B cell (primary cell): ENCODE measurements around the gene PCDH19. TPM values are rescaled to one million over a fixed set of nuclear protein-coding genes. Genes with fewer than 3 reads are reported as not detected.

ENCODE experiments used
- ATAC-seq: fragments of 200-7000 bp; cut with Tn5 transposase; one replicate; pipeline ENCODE4 v1.10.0; 2021; ENCODE audit warnings: low read depth, mild to moderate bottlenecking, moderate number of reproducible peaks, moderate library complexity
- CTCF ChIA-PET: fragments of 350-600 bp; sonication (Branson Sonifier 250); formaldehyde crosslinking; loops from one replicate; lab custom pipeline; 2021; ENCODE audit warnings: antibody characterized with exemption, inconsistent platforms; lab: Charles Lee
- POLR2A ChIA-PET: fragments of 350-600 bp; sonication (Branson Sonifier 250); formaldehyde crosslinking; loops from one replicate; lab custom pipeline; 2021; ENCODE audit warnings: antibody characterized with exemption; lab: Charles Lee
- DNase-seq: peaks from one replicate; pipeline ENCODE4 v3.0.0; 2013
- H2AFZ ChIP-seq: 2 replicates; pipeline ENCODE4 v1.6.1; 2012; ENCODE audit warnings: mild to moderate bottlenecking, low read depth, low read length; ENCODE audit not compliant: insufficient read depth, poor library complexity, severe bottlenecking
- H3K27ac ChIP-seq, 2 donors: 1 replicate in 1 of 2; 2 replicates in 1 of 2; pipeline ENCODE4 v1.5.1; 2012 to 2013; ENCODE audit warnings: low read length in 2 of 2, mild to moderate bottlenecking in 2 of 2, moderate library complexity in 1 of 2
- H3K27me3 ChIP-seq, 4 experiments: fragments of 200-600 bp in 1 of 4; sonication (generic) in 1 of 4; replicated peaks in 1 of 4; 1 replicate in 2 of 4; 2 replicates in 2 of 4; pipeline versions ENCODE4 v1.6.1 to v1.7.0; 2013 to 2016; ENCODE audit warnings: low read length in 3 of 4, mild to moderate bottlenecking in 2 of 4, mixed read lengths in 1 of 4, moderate library complexity in 1 of 4; ENCODE audit not compliant: insufficient read depth in 4 of 4, control insufficient read depth in 3 of 4; ENCODE audit errors: control extremely low read depth in 1 of 4
- H3K36me3 ChIP-seq, 2 experiments: replicated peaks in 1 of 2; 1 replicate in 1 of 2; 2 replicates in 1 of 2; pipeline versions ENCODE4 v1.6.1 to v1.7.1; 2013; ENCODE audit warnings: low read length in 1 of 2; ENCODE audit not compliant: insufficient read depth in 2 of 2, control insufficient read depth in 1 of 2; ENCODE audit errors: control extremely low read depth in 1 of 2, extremely low read depth in 1 of 2
- H3K4me1 ChIP-seq, 2 donors: fragments of 200-600 bp in 1 of 2; sonication (generic) in 1 of 2; 1 replicate in 1 of 2; 2 replicates in 1 of 2; pipeline versions ENCODE4 v1.5.1 to v1.6.1; 2013 to 2017; ENCODE audit warnings: low read length in 2 of 2; ENCODE audit not compliant: control insufficient read depth in 2 of 2, insufficient read depth in 2 of 2
- H3K4me2 ChIP-seq: replicated peaks from 2 replicates; pipeline ENCODE3; 2012; ENCODE audit warnings: mild to moderate bottlenecking, low read depth, low read length; ENCODE audit not compliant: poor library complexity, severe bottlenecking
- H3K4me3 ChIP-seq, 5 experiments: fragments of 200-600 bp in 1 of 5; sonication (generic) in 1 of 5; 1 replicate in 3 of 5; 2 replicates in 2 of 5; pipeline versions ENCODE4 v1.5.1 to v1.7.0; 2011 to 2016; ENCODE audit warnings: low read length in 4 of 5, mild to moderate bottlenecking in 4 of 5, low read depth in 2 of 5, control low read depth in 1 of 5, moderate library complexity in 1 of 5; ENCODE audit not compliant: insufficient read depth in 1 of 5; ENCODE audit errors: control extremely low read depth in 1 of 5, extremely low read depth in 1 of 5
- H3K79me2 ChIP-seq: fragments of 200-600 bp; sonication (generic); one replicate; pipeline ENCODE4 v1.6.0; 2016; ENCODE audit warnings: low read length; ENCODE audit not compliant: control insufficient read depth, insufficient read depth
- H3K9ac ChIP-seq: fragments of 200-600 bp; sonication (generic); 2 replicates; pipeline ENCODE4 v1.6.1; 2017; ENCODE audit warnings: mild to moderate bottlenecking, low read length, moderate library complexity
- H3K9me3 ChIP-seq, 3 donors: one replicate each; pipeline versions ENCODE4 v1.6.1 to v1.7.1; 2013; ENCODE audit warnings: low read length in 2 of 3; ENCODE audit not compliant: control insufficient read depth in 2 of 3, insufficient read depth in 1 of 3; ENCODE audit errors: control extremely low read depth in 1 of 3
- H4K20me1 ChIP-seq: 2 replicates; pipeline ENCODE4 v1.6.0; 2012; ENCODE audit warnings: mild to moderate bottlenecking, low read length; ENCODE audit not compliant: insufficient read depth, control insufficient read depth, poor library complexity, severe bottlenecking
- H3K27ac Mint-ChIP-seq: one replicate; pipeline ENCODE4 v1.8.0; 2021; ENCODE audit warnings: mixed read lengths
- H3K27me3 Mint-ChIP-seq: one replicate; pipeline ENCODE4 v1.8.0; 2021; ENCODE audit warnings: mixed read lengths
- H3K4me1 Mint-ChIP-seq: one replicate; pipeline ENCODE4 v1.8.0; 2021; ENCODE audit warnings: mixed read lengths
- H3K4me3 Mint-ChIP-seq: one replicate; pipeline ENCODE4 v1.8.0; 2021; ENCODE audit warnings: mixed read lengths
- H3K9me3 Mint-ChIP-seq: one replicate; pipeline ENCODE4 v1.8.0; 2022; ENCODE audit warnings: mixed read lengths; ENCODE audit not compliant: insufficient read depth
- CTCF ChIP-seq: fragments of 200-600 bp; IDR thresholded peaks from one replicate; pipeline ENCODE4 v1.8.0; 2022; ENCODE audit warnings: antibody characterized with exemption, mild to moderate bottlenecking
- EZH2 ChIP-seq: IDR thresholded peaks from 2 replicates; pipeline ENCODE4 v1.6.1; 2012; ENCODE audit warnings: borderline replicate concordance, low read depth, mild to moderate bottlenecking, moderate library complexity, low read length; ENCODE audit not compliant: insufficient read depth, poor library complexity, severe bottlenecking
- WGBS: methylation state at CpG from one replicate; pipeline ENCODE4 v1.1.5; 2013; ENCODE audit warnings: missing lambda C conversion rate; ENCODE audit not compliant: insufficient coverage; 5-methylcytosine and 5-hydroxymethylcytosine counted together
- intact Hi-C: fragments of 100-400 bp; cut with micrococcal nuclease; formaldehyde crosslinking; loops from one replicate; pipeline ENCODE4 v1.10.0; 2022
- polyA plus RNA-seq: library from polyadenylated mRNA; depleted of rRNA; stranded (reverse); fragments of >200 nt; gene quantifications from 2 replicates; pipeline ENCODE4 v1.2.3, GENCODE V29; 2012
- total RNA-seq, 2 donors: library from RNA; stranded (reverse); fragments of 120-200 nt in 1 of 2; gene quantifications; 1 replicate in 1 of 2; 2 replicates in 1 of 2; pipeline versions ENCODE4 v1.2.3 to v1.2.4, GENCODE V29; 2013 to 2022

The PCDH19 gene
- total and polyA plus RNA-seq, 2 donors (not counting 1 experiment from before 2014, with no cell fraction given): not detected

- Histone ChIP-seq H3K79me2 (no peaks in the 10 kb centered on the region), H3K9ac (no peak overlapping the region), H3K36me3 (no peaks in the 10 kb centered on the region), H3K4me1 (no peaks in the 10 kb centered on the region), H4K20me1 (no peaks in the 10 kb centered on the region), H3K27me3 (no peaks in the 10 kb centered on the region), H2AFZ (no peak overlapping the region), H3K4me3 (no peak overlapping the region), H3K4me2 (no peak overlapping the region), H3K9me3 (no peaks in the 10 kb centered on the region), H3K27ac (no peak overlapping the region)
- no peak overlapping the region for H3K4me3 Mint-ChIP-seq
- H3K27me3 Mint-ChIP-seq: no peaks in the 10 kb centered on the region
- ChIA-PET CTCF (no interaction called here), POLR2A (no interaction called here)
- intact Hi-C loops: no loop called here
- no peak for DNase-seq
- H3K27ac Mint-ChIP-seq: no peak overlapping the region
- H3K9me3 Mint-ChIP-seq: peaks cover 1% of the 10 kb centered on the region
- WGBS: no CpG with 5 or more reads among the region's 1 CpG
- no peaks in the 10 kb centered on the region for H3K4me1 Mint-ChIP-seq
- no peak for ATAC-seq
- TF ChIP-seq EZH2 (no peak), CTCF (no peak)
Observed at GRCh38 chrX:100244681-100245080, 165.4 kb downstream of the PCDH19 start.

Other genes starting within 250 kb of the PCDH19 start
- not detected in 2 replicates for gene TNMD, start 174.7 kb upstream of the PCDH19 start, total RNA-seq
- not detected in 2 replicates for gene TNMD, start 174.7 kb upstream of the PCDH19 start, polyA plus RNA-seq
- gene TSPAN6, start 226.5 kb upstream of the PCDH19 start, total RNA-seq: not detected in 2 replicates
- 0.10 TPM in 2 replicates for gene TSPAN6, start 226.5 kb upstream of the PCDH19 start, polyA plus RNA-seq
- gene SRPX2, start 233.9 kb upstream of the PCDH19 start, total RNA-seq: not detected in 2 replicates
- gene SRPX2, start 233.9 kb upstream of the PCDH19 start, polyA plus RNA-seq: not detected in 2 replicates